HEK293 (cell line): ENCODE data around the gene NAA25.

Experiments
- CTCF ChIA-PET: fragments of 350-600 bp; formaldehyde crosslinking; extraction: SDS; loops from one replicate; lab custom pipeline; 2021; ENCODE audit warnings: antibody characterized with exemption; lab: Yijun Ruan, JAX
- POLR2A ChIA-PET: fragments of 300-600 bp; formaldehyde crosslinking; extraction: SDS; loops from one replicate; lab custom pipeline; 2020; ENCODE audit warnings: antibody characterized with exemption, inconsistent platforms; lab: Yijun Ruan, JAX
- H3K27ac ChIP-seq: fragments of 200-500 bp; sonication (Bioruptor generic); 2 replicates; pipeline ENCODE4 v1.5.1; 2014; ENCODE audit warnings: low read depth, low read length, control low read depth, inconsistent platforms; ENCODE audit errors: extremely low read depth
- H3K36me3 ChIP-seq, 2 experiments: fragments of 200-500 bp in 1 of 2; sonication (Bioruptor generic) in 1 of 2; 1 replicate in 1 of 2; 2 replicates in 1 of 2; pipeline ENCODE4 v1.5.1; 2014 to 2017; ENCODE audit warnings: inconsistent platforms in 2 of 2, low read length in 2 of 2; ENCODE audit not compliant: control insufficient read depth in 2 of 2, insufficient read depth in 1 of 2
- H3K4me1 ChIP-seq: fragments of 200-500 bp; sonication (Bioruptor generic); 2 replicates; pipeline ENCODE4 v1.5.1; 2014; ENCODE audit warnings: mild to moderate bottlenecking, low read length, inconsistent platforms; ENCODE audit not compliant: control insufficient read depth, insufficient read depth
- H3K4me3 ChIP-seq: 2 replicates; pipeline ENCODE4 v1.5.1; 2011; ENCODE audit warnings: low read depth, mild to moderate bottlenecking, control low read depth, low read length, moderate library complexity
- H3K9me3 ChIP-seq: fragments of 200-500 bp; sonication (Bioruptor generic); 2 replicates; pipeline ENCODE4 v1.5.1; 2014; ENCODE audit warnings: low read depth, low read length, inconsistent platforms; ENCODE audit not compliant: control insufficient read depth, insufficient read depth
- HOXA7 ChIP-seq: sonication (generic); formaldehyde crosslinking; IDR thresholded peaks from 2 replicates; pipeline ENCODE4 v1.8.1; 2022; ENCODE audit warnings: missing genetic modification reagents, borderline replicate concordance
- SCRT1 ChIP-seq: fragments of 450-650 bp; formaldehyde crosslinking; IDR thresholded peaks from 2 replicates; pipeline ENCODE4 v1.5.1; 2016; ENCODE audit warnings: missing biosample characterization, missing genetic modification characterization, borderline replicate concordance
- SCRT2 ChIP-seq: fragments of 450-650 bp; formaldehyde crosslinking; IDR thresholded peaks from 2 replicates; pipeline ENCODE4 v1.5.1; 2016; ENCODE audit warnings: missing biosample characterization, missing genetic modification characterization
- TSHZ1 ChIP-seq: fragments of 450-650 bp; formaldehyde crosslinking; IDR thresholded peaks from 2 replicates; pipeline ENCODE4 v1.5.1; 2016; ENCODE audit warnings: missing biosample characterization, missing genetic modification characterization, borderline replicate concordance
- ZBTB20 ChIP-seq: fragments of 450-650 bp; formaldehyde crosslinking; IDR thresholded peaks from 2 replicates; pipeline ENCODE4 v1.5.1; 2016; ENCODE audit warnings: missing biosample characterization, missing genetic modification characterization
- ZFP69B ChIP-seq: fragments of 450-650 bp; formaldehyde crosslinking; IDR thresholded peaks from 2 replicates; pipeline ENCODE4 v1.5.1; 2016; ENCODE audit warnings: missing biosample characterization, missing genetic modification characterization
- ZNF112 ChIP-seq: fragments of 450-650 bp; formaldehyde crosslinking; IDR thresholded peaks from 2 replicates; pipeline ENCODE4 v1.5.0; 2017; ENCODE audit warnings: missing biosample characterization, missing genetic modification characterization
- ZNF114 ChIP-seq: fragments of 450-650 bp; formaldehyde crosslinking; IDR thresholded peaks from 2 replicates; pipeline ENCODE4 v1.5.0; 2017; ENCODE audit warnings: missing biosample characterization, missing genetic modification characterization
- ZNF133 ChIP-seq: fragments of 450-650 bp; formaldehyde crosslinking; IDR thresholded peaks from 2 replicates; pipeline ENCODE4 v1.5.1; 2016; ENCODE audit warnings: missing biosample characterization, missing genetic modification characterization
- ZNF16 ChIP-seq: fragments of 450-650 bp; formaldehyde crosslinking; IDR thresholded peaks from 2 replicates; pipeline ENCODE4 v1.5.1; 2016; ENCODE audit warnings: low read depth, missing biosample characterization, missing genetic modification characterization
- ZNF221 ChIP-seq: fragments of 450-650 bp; formaldehyde crosslinking; IDR thresholded peaks from 2 replicates; pipeline ENCODE4 v1.5.1; 2017; ENCODE audit warnings: missing biosample characterization, missing genetic modification characterization, borderline replicate concordance
- ZNF350 ChIP-seq: fragments of 450-650 bp; formaldehyde crosslinking; IDR thresholded peaks from 2 replicates; pipeline ENCODE4 v1.5.0; 2017; ENCODE audit warnings: missing biosample characterization, mild to moderate bottlenecking, missing genetic modification characterization
- ZNF398 ChIP-seq: fragments of 450-650 bp; formaldehyde crosslinking; IDR thresholded peaks from 2 replicates; pipeline ENCODE4 v1.5.1; 2017; ENCODE audit warnings: missing biosample characterization, missing genetic modification characterization
- ZNF518A ChIP-seq: fragments of 450-650 bp; formaldehyde crosslinking; conservative IDR thresholded peaks from 2 replicates; pipeline ENCODE4 v1.5.1; 2016; ENCODE audit warnings: low read depth, missing biosample characterization, missing genetic modification characterization
- ZNF549 ChIP-seq: fragments of 450-650 bp; IDR thresholded peaks from 2 replicates; pipeline ENCODE4 v1.5.1; 2018; ENCODE audit warnings: missing biosample characterization, missing genetic modification characterization, mild to moderate bottlenecking, inconsistent platforms, moderate library complexity
- ZNF585B ChIP-seq: fragments of 450-650 bp; formaldehyde crosslinking; IDR thresholded peaks from 2 replicates; pipeline ENCODE4 v1.5.1; 2016; ENCODE audit warnings: missing biosample characterization, missing genetic modification characterization
- ZNF843 ChIP-seq: fragments of 450-650 bp; formaldehyde crosslinking; IDR thresholded peaks from 2 replicates; pipeline ENCODE4 v1.5.1; 2016; ENCODE audit warnings: missing biosample characterization, missing genetic modification characterization
- ZSCAN5A ChIP-seq: fragments of 450-650 bp; formaldehyde crosslinking; IDR thresholded peaks from 2 replicates; pipeline ENCODE4 v1.5.1; 2016; ENCODE audit warnings: missing biosample characterization, missing genetic modification characterization

NAA25 gene

GRCh38 chr12:112031472-112031871, 77.1 kb downstream of the NAA25 start (continued):
- TF ChIP-seq ZNF398 (tag by site-specific recombination) (no peak), HOXA7 (CRISPR knock-in tag) (no peak), ZNF518A (tag by site-specific recombination) (no peak)

GRCh38 chr12:112029301-112029700, 79.3 kb downstream of the NAA25 start:
- Histone ChIP-seq H3K4me1 (no peaks in the 10 kb centered on the region), H3K9me3 (no peaks in the 10 kb centered on the region), H3K4me3 (no peak overlapping the region), H3K27ac (no peak overlapping the region)
- CTCF ChIA-PET = interaction anchor here (1.0 kb wide), 1 partner anchor 22 kb away, joined by 3 read pairs; no protein-coding TSS in a partner anchor
- TF ChIP-seq ZNF843 = no peak
- TF ChIP-seq SCRT2 (tag by site-specific recombination) = no peak
- TF ChIP-seq ZSCAN5A = no peak
- TF ChIP-seq TSHZ1 (tag by site-specific recombination) = no peak
- TF ChIP-seq ZNF112 (tag by site-specific recombination) = no peak
- TF ChIP-seq ZNF221 (tag by site-specific recombination) = no peak
- TF ChIP-seq ZFP69B (tag by site-specific recombination) = no peak
- no peak for TF ChIP-seq ZNF133 (tag by site-specific recombination)
- no peak for TF ChIP-seq ZNF16 (tag by site-specific recombination)
- no peak for TF ChIP-seq ZNF350 (tag by site-specific recombination)
- no peak for TF ChIP-seq ZNF585B
- TF ChIP-seq ZNF114 (tag by site-specific recombination) = no peak
- no peak for TF ChIP-seq ZNF549 (tag by site-specific recombination)
- TF ChIP-seq SCRT1 (tag by site-specific recombination) = no peak
- no peak for TF ChIP-seq ZBTB20 (tag by site-specific recombination)
- TF ChIP-seq, all 188 proteins: peak for 0
- POLR2A ChIA-PET = no interaction called here
- H3K36me3 ChIP-seq = peaks cover 60 to 72% of the 10 kb centered on the region in 2 experiments
